Keratinocyte (primary cell): ENCODE results near the gene DHX36. TPM values are rescaled to one million over a fixed set of nuclear protein-coding genes. Genes with fewer than 3 reads are reported as not detected.

ENCODE experiments used
- DNase-seq: peaks from one replicate; pipeline ENCODE4 v3.0.0-alpha.2; 2011; ENCODE audit warnings: low read depth, missing footprints, low spot score
- FAIRE-seq: peaks from 2 replicates; lab custom pipeline; 2011; peaks lifted over from hg19 to GRCh38; lab: Jason Lieb, UNC
- H2AFZ ChIP-seq: 2 replicates; pipeline ENCODE4 v1.6.0; 2012; ENCODE audit warnings: low read length, control low read depth, inconsistent platforms; ENCODE audit not compliant: control insufficient read depth
- H3K27ac ChIP-seq: 2 replicates; pipeline ENCODE4 v1.5.1; 2011; ENCODE audit warnings: low read length; ENCODE audit not compliant: control insufficient read depth, insufficient read depth
- H3K27me3 ChIP-seq: 3 replicates; pipeline ENCODE4 v1.6.0; 2011; ENCODE audit warnings: low read length; ENCODE audit not compliant: control insufficient read depth, insufficient read depth; ENCODE audit errors: extremely low read depth
- H3K36me3 ChIP-seq, 2 experiments: 2 replicates in 1 of 2; 3 replicates in 1 of 2; pipeline ENCODE4 v1.5.1; 2011; ENCODE audit warnings: low read length in 2 of 2, mild to moderate bottlenecking in 1 of 2; ENCODE audit not compliant: control insufficient read depth in 2 of 2, insufficient read depth in 2 of 2; ENCODE audit errors: extremely low read depth in 1 of 2
- H3K4me1 ChIP-seq: 3 replicates; pipeline ENCODE4 v1.5.1; 2011; ENCODE audit warnings: low read length; ENCODE audit not compliant: control insufficient read depth, insufficient read depth; ENCODE audit errors: extremely low read depth
- H3K4me2 ChIP-seq: 3 replicates; pipeline ENCODE4 v1.6.0; 2011; ENCODE audit warnings: low read depth, low read length; ENCODE audit not compliant: control insufficient read depth, insufficient read depth; ENCODE audit errors: extremely low read depth
- H3K4me3 ChIP-seq, 3 experiments: fragments of 200-600 bp in 1 of 3; sonication (generic) in 1 of 3; 2 replicates in 2 of 3; 3 replicates in 1 of 3; pipeline ENCODE4 v1.5.1; 2011 to 2016; ENCODE audit warnings: low read length in 3 of 3, mild to moderate bottlenecking in 3 of 3, control low read depth in 2 of 3, inconsistent platforms in 1 of 3, low read depth in 1 of 3, mixed read lengths in 1 of 3, mixed run types in 1 of 3, moderate library complexity in 1 of 3; ENCODE audit not compliant: control insufficient read depth in 2 of 3, insufficient read depth in 2 of 3; ENCODE audit errors: extremely low read depth in 1 of 3
- H3K79me2 ChIP-seq: 2 replicates; pipeline ENCODE4 v1.6.0; 2012; ENCODE audit warnings: low read length; ENCODE audit not compliant: control insufficient read depth, insufficient read depth
- H3K9ac ChIP-seq: 3 replicates; pipeline ENCODE4 v1.6.0; 2011; ENCODE audit warnings: low read length; ENCODE audit not compliant: control insufficient read depth, insufficient read depth; ENCODE audit errors: extremely low read depth
- H3K9me1 ChIP-seq: 3 replicates; pipeline ENCODE4 v1.6.0; 2011; ENCODE audit warnings: low read length; ENCODE audit not compliant: control insufficient read depth, insufficient read depth; ENCODE audit errors: extremely low read depth
- H3K9me3 ChIP-seq: 2 replicates; pipeline ENCODE4 v1.5.1; 2012; ENCODE audit warnings: low read depth, low read length; ENCODE audit not compliant: control insufficient read depth
- H4K20me1 ChIP-seq: 3 replicates; pipeline ENCODE4 v1.6.0; 2011; ENCODE audit warnings: low read length; ENCODE audit not compliant: control insufficient read depth, insufficient read depth; ENCODE audit errors: extremely low read depth
- CTCF ChIP-seq, 3 experiments: IDR thresholded peaks in 1 of 3; conservative IDR thresholded peaks in 1 of 3; optimal IDR thresholded peaks in 1 of 3; 2 replicates in 2 of 3; 3 replicates in 1 of 3; pipeline versions ENCODE3 to v1.5.1; 2011; ENCODE audit warnings: low read length in 3 of 3, mild to moderate bottlenecking in 3 of 3, moderate library complexity in 2 of 3, control low read depth in 1 of 3, inconsistent platforms in 1 of 3; ENCODE audit not compliant: insufficient read depth in 2 of 3; ENCODE audit errors: extremely low read depth in 1 of 3
- EZH2 ChIP-seq: IDR thresholded peaks from one replicate; pipeline ENCODE4 v1.6.1; 2012; ENCODE audit warnings: inconsistent platforms, mild to moderate bottlenecking, low read length, moderate library complexity
- dilution Hi-C: fragments of 300-500 bp; cut with MboI; formaldehyde crosslinking; loops from one replicate; pipeline ENCODE4 v1.7.0; 2020; ENCODE audit warnings: low sequenced_read_pairs; ENCODE audit not compliant: extremely low pct_ligation_motif_present
- polyA plus RNA-seq, 5 experiments: library from polyadenylated mRNA; depleted of rRNA in 3 of 5; stranded (reverse) in 3 of 5; stranded (forward) in 1 of 5; unstranded in 1 of 5; fragments of >200 nt; gene quantifications; 1 replicate in 1 of 5; 2 replicates in 3 of 5; 3 replicates in 1 of 5; pipeline versions ENCODE4 v1.2.1 to v1.2.3, GENCODE V29; 2011 to 2012; ENCODE audit warnings: missing spikeins in 2 of 5, low read depth in 1 of 5, low replicate concordance in 1 of 5

DHX36 gene
- polyA plus RNA-seq, 1 donor (not counting 4 experiments of a cell fraction or from before 2014, with no cell fraction given) = 72.3 TPM

DNA sequence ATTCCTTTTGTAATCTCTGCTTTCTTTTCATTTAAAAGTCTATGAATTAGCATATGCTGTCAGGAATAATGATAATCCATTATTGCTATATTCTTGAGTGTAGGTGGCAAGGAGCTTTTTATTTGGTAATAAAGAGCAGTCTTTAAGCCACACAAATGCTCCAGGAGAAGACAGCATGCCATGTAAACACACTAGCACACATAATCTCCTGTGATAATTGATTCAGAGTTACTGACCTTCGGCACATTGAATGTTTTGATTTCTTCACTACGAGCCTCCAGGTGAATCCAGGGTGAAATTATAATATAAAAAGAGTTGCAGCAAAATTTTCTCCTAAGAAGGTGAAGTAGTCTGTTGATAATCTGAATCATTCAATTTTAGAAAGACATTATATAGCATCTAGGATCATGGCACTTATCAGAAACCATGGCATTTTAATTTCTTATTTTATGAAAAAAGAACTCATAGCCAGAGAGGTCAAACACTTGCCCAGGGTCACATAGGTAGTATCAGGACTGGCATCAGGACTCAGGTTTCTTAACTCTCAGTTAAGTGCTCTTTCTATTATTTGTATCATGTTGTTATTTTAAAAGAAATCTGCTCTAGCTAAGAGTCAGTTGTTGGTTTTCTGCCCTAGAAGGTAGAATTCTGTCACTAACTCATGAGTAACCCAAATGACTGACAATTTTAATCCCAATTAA, 21.3 kb upstream of the DHX36 start:
- H3K4me2 ChIP-seq = no peak overlapping the region
- no peak overlapping the region for H3K4me3 ChIP-seq
- FAIRE-seq = no peak
- H3K36me3 ChIP-seq = no peaks in the 10 kb centered on the region
- TF ChIP-seq EZH2 = no peak
- TF ChIP-seq CTCF (optimal IDR thresholded peaks at IDR 0.05 in 1 of 3, IDR thresholded peaks at IDR 0.05 in 1 of 3, conservative IDR thresholded peaks at IDR 0.05 in 1 of 3; ENCODE audit: extremely low read depth in 1 of 3, insufficient read depth in 2 of 3, low read length in 3 of 3) = no peak
- H4K20me1 ChIP-seq = no peaks in the 10 kb centered on the region
- no peaks in the 10 kb centered on the region for H3K4me1 ChIP-seq
- H3K27me3 ChIP-seq = no peaks in the 10 kb centered on the region
- H3K9me1 ChIP-seq = no peaks in the 10 kb centered on the region
- no peaks in the 10 kb centered on the region for H3K79me2 ChIP-seq
- dilution Hi-C loops = no loop called here
- no peak overlapping the region for H2AFZ ChIP-seq
- DNase-seq = no peak
- no peak overlapping the region for H3K27ac ChIP-seq
- H3K9me3 ChIP-seq = no peaks in the 10 kb centered on the region
- no peak overlapping the region for H3K9ac ChIP-seq

GRCh38 chr3:154338570-154338969, 14.3 kb upstream of the DHX36 start:
- Histone ChIP-seq H3K27me3 (no peaks in the 10 kb centered on the region), H3K27ac (no peak overlapping the region), H3K9me3 (no peaks in the 10 kb centered on the region), H4K20me1 (no peaks in the 10 kb centered on the region), H3K9ac (no peak overlapping the region), H2AFZ (no peak overlapping the region), H3K4me2 (no peak overlapping the region), H3K4me1 (no peaks in the 10 kb centered on the region), H3K4me3 (no peak overlapping the region), H3K79me2 (no peaks in the 10 kb centered on the region), H3K36me3 (no peaks in the 10 kb centered on the region), H3K9me1 (no peaks in the 10 kb centered on the region)
- no peak for DNase-seq
- dilution Hi-C loops = no loop called here
- no peak for FAIRE-seq
- TF ChIP-seq EZH2 (no peak), CTCF (optimal IDR thresholded peaks at IDR 0.05 in 1 of 3, IDR thresholded peaks at IDR 0.05 in 1 of 3, conservative IDR thresholded peaks at IDR 0.05 in 1 of 3; ENCODE audit: extremely low read depth in 1 of 3, insufficient read depth in 2 of 3, low read length in 3 of 3) (no peak)
